ENCODE results near the gene MARK4. TPM values are rescaled to one million over a fixed set of nuclear protein-coding genes. Genes with fewer than 3 reads are reported as not detected.

MARK4 gene
- total RNA-seq, 2 donors from 2014 or later = 12.7 to 28.6 TPM

DNA sequence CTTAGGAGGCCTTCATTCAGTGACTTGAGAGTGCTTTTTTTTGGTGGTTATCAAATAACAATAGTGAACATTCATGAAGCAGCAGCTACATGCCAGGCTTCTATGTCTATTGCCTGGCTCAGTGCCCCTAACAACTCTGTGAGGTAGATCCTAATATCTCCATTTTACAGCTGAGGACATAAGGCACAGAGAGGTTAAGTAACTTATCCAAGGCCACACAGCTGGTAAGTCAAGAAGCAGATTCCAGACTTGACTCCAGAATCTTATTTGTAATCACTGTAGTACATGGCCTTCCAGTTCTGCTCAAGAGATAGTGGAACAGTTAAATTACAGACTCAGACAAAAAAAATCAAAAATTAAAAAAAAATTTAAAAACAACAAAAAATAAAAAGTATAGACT, 44.8 kb downstream of the MARK4 start:
- Histone ChIP-seq H3K4me1 (no peaks in the 10 kb centered on the region), H3K4me3 (no peak overlapping the region), H3K9ac (ENCODE audit: low read depth in 2 of 2, low read length in 2 of 2) (no peak overlapping the region), H3K9me3 (no peaks in the 10 kb centered on the region), H3K27ac (no peak overlapping the region), H3K36me3 (no peaks in the 10 kb centered on the region), H3K27me3 (no peaks in the 10 kb centered on the region)
- no peak for DNase-seq
- TF ChIP-seq, protein P1, sequence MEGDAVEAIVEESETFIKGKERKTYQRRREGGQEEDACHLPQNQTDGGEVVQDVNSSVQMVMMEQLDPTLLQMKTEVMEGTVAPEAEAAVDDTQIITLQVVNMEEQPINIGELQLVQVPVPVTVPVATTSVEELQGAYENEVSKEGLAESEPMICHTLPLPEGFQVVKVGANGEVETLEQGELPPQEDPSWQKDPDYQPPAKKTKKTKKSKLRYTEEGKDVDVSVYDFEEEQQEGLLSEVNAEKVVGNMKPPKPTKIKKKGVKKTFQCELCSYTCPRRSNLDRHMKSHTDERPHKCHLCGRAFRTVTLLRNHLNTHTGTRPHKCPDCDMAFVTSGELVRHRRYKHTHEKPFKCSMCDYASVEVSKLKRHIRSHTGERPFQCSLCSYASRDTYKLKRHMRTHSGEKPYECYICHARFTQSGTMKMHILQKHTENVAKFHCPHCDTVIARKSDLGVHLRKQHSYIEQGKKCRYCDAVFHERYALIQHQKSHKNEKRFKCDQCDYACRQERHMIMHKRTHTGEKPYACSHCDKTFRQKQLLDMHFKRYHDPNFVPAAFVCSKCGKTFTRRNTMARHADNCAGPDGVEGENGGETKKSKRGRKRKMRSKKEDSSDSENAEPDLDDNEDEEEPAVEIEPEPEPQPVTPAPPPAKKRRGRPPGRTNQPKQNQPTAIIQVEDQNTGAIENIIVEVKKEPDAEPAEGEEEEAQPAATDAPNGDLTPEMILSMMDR (IDR thresholded peaks at IDR 0.05) = no peak
- intact Hi-C loops (cut with DNase I) = no loop called here

DNA sequence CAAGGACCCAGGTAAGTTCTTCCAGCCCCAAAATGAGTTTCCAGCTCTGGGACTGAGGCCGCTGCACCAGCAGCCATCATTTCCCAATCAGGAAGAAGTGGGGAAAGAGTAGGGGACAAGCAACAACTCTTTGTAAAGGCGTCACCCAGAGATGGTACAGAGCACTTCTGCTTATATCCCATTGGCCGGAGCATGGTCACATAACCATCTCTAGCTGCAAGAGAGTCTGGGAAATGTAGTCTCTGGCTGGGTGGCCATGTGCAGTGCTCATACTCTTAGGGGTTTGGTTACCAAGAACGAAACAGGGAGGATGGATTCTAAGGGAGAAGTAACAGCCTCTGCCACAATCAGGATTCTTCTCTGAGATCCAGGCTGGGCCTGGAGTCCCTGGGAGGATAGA, 45.3 kb downstream of the MARK4 start:
- Histone ChIP-seq H3K9ac (ENCODE audit: low read depth in 2 of 2, low read length in 2 of 2) (no peak overlapping the region), H3K27ac (no peak overlapping the region), H3K4me1 (no peaks in the 10 kb centered on the region), H3K4me3 (no peak overlapping the region), H3K27me3 (no peaks in the 10 kb centered on the region), H3K9me3 (no peaks in the 10 kb centered on the region), H3K36me3 (no peaks in the 10 kb centered on the region)
- intact Hi-C loops (cut with DNase I) = no loop called here
- TF ChIP-seq, protein P1 (IDR thresholded peaks at IDR 0.05) = no peak
- no peak for DNase-seq

DNA sequence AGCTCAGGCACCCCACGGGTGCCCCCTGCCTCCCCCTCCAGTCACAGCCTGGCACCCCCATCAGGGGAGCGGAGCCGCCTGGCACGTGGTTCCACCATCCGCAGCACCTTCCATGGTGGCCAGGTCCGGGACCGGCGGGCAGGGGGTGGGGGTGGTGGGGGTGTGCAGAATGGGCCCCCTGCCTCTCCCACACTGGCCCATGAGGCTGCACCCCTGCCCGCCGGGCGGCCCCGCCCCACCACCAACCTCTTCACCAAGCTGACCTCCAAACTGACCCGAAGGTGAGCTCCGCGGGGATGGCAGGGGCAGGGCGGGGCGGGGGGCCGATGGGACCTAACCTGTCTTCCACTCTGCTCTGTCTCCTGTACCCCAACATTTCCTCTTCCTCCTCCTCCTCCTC, 46.6 kb downstream of the MARK4 start:
- no peaks in the 10 kb centered on the region for H3K27me3 ChIP-seq

DNA sequence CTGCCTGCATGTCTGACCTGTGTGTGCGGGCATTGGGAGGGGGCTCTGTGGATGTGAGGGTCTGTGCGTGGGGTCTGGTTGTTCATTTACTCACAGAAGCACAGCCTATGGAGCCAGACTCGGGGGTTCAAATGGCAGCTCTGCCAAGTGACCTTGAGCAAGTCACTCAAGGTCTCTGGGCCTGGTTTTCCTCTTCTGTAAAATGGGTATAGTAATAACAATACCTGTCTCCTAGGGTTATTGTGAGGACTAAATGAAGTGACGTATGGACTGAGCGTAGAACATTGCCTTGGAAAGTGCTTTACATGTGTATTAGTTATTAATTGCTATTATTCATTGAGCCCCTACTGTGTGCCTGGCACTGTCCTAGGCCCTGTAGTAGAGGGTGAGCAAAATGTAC, 47.2 kb downstream of the MARK4 start:
- Histone ChIP-seq H3K9ac (ENCODE audit: low read depth in 2 of 2, low read length in 2 of 2) (no peak overlapping the region), H3K9me3 (no peaks in the 10 kb centered on the region), H3K27me3 (no peaks in the 10 kb centered on the region), H3K4me3 (no peak overlapping the region), H3K36me3 (no peaks in the 10 kb centered on the region), H3K27ac (no peak overlapping the region), H3K4me1 (no peaks in the 10 kb centered on the region)
- intact Hi-C loops (cut with DNase I) = no loop called here
- TF ChIP-seq, protein P1 (IDR thresholded peaks at IDR 0.05) = no peak
- no peak for DNase-seq

More for the DNA sequence above, 46.6 kb downstream of the MARK4 start:
- no peaks in the 10 kb centered on the region for H3K4me1 ChIP-seq
- intact Hi-C loops (cut with DNase I) = no loop called here
- H3K4me3 ChIP-seq = no peak overlapping the region
- no peak overlapping the region for H3K27ac ChIP-seq
- H3K9me3 ChIP-seq = no peaks in the 10 kb centered on the region
- no peak for DNase-seq
- TF ChIP-seq, protein P1 (IDR thresholded peaks at IDR 0.05) = no peak
- no peaks in the 10 kb centered on the region for H3K36me3 ChIP-seq
- no peak overlapping the region for H3K9ac ChIP-seq (ENCODE audit: low read depth in 2 of 2, low read length in 2 of 2)

DNA sequence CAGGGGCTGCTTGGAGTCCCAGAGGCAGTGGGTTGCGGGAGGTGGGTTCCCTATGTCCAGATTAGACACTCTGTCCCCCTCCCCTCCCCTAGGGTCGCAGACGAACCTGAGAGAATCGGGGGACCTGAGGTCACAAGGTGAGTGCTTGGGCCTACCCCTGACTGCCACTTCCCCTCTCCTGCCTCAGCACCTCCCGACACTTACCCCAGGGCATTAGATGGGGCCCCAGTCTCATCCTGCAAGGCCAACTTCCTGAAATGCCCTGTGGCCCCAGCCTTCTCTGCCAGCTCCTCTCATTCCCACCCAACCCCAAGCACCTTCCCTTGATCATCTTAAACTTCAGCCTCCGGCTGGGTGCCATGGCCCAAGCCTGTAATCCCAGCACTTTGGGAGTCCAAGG, 48.6 kb downstream of the MARK4 start:
- H3K36me3 ChIP-seq = no peaks in the 10 kb centered on the region
- H3K27ac ChIP-seq = no peak overlapping the region
- H3K27me3 ChIP-seq = no peaks in the 10 kb centered on the region
- no peak overlapping the region for H3K9ac ChIP-seq (ENCODE audit: low read depth in 2 of 2, low read length in 2 of 2)
- no peak for DNase-seq
- no peak overlapping the region for H3K4me3 ChIP-seq
- intact Hi-C loops (cut with DNase I) = no loop called here
- TF ChIP-seq, protein P1 (IDR thresholded peaks at IDR 0.05) = no peak
- no peaks in the 10 kb centered on the region for H3K9me3 ChIP-seq
- H3K4me1 ChIP-seq = no peaks in the 10 kb centered on the region

DNA sequence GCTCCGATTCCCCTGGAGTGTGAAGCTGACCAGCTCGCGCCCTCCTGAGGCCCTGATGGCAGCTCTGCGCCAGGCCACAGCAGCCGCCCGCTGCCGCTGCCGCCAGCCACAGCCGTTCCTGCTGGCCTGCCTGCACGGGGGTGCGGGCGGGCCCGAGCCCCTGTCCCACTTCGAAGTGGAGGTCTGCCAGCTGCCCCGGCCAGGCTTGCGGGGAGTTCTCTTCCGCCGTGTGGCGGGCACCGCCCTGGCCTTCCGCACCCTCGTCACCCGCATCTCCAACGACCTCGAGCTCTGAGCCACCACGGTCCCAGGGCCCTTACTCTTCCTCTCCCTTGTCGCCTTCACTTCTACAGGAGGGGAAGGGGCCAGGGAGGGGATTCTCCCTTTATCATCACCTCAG, 51.3 kb downstream of the MARK4 start:
- H3K4me3 ChIP-seq = no peak overlapping the region
- TF ChIP-seq, protein P1 (IDR thresholded peaks at IDR 0.05) = no peak
- H3K4me1 ChIP-seq = no peaks in the 10 kb centered on the region
- no peaks in the 10 kb centered on the region for H3K27me3 ChIP-seq
- no peaks in the 10 kb centered on the region for H3K36me3 ChIP-seq
- H3K27ac ChIP-seq = no peak overlapping the region
- no peak for DNase-seq
- intact Hi-C loops (cut with DNase I) = no loop called here
- H3K9ac ChIP-seq (ENCODE audit: low read depth in 2 of 2, low read length in 2 of 2) = no peak overlapping the region
- no peaks in the 10 kb centered on the region for H3K9me3 ChIP-seq

Measured in colonic mucosa (tissue), 4 donors.